ENCODE results near the gene SELPLG. TPM values are rescaled to one million over a fixed set of nuclear protein-coding genes. Genes with fewer than 3 reads are reported as not detected.

SELPLG gene
- total and polyA plus RNA-seq, 2 donors (not counting 1 experiment from before 2014, with no cell fraction given): 6.1 to 8.0 TPM

- Mint-ChIP-seq H3K4me1 (peaks cover 53% of the 10 kb centered on the region), H3K9me3 (ENCODE audit: insufficient read depth) (no peaks in the 10 kb centered on the region), H3K27ac (peak overlapping the region; percentile 63), H3K27me3 (no peaks in the 10 kb centered on the region), H3K4me3 (no peak overlapping the region)
- peaks cover 30% of the 10 kb centered on the region for H3K79me2 ChIP-seq (ENCODE audit: control insufficient read depth, insufficient read depth, low read length)
- no peaks in the 10 kb centered on the region for H3K27me3 ChIP-seq (replicated peaks in 1 of 4; ENCODE audit: control extremely low read depth in 1 of 4, control insufficient read depth in 3 of 4, insufficient read depth in 4 of 4, low read length in 3 of 4)
- H3K36me3 ChIP-seq (replicated peaks in 1 of 2; ENCODE audit: control extremely low read depth in 1 of 2, control insufficient read depth in 1 of 2, extremely low read depth in 1 of 2, insufficient read depth in 2 of 2, low read length in 1 of 2): peaks cover 0 to 11% of the 10 kb centered on the region in 2 experiments
- H4K20me1 ChIP-seq (ENCODE audit: control insufficient read depth, insufficient read depth, low read length, poor library complexity, severe bottlenecking): no peaks in the 10 kb centered on the region
- ChIA-PET CTCF (interaction anchor here (12.2 kb wide), 1 partner anchor 59 kb away, joined by 424 read pairs; the partner anchor contains the start of genes ISCU and SART3), POLR2A (interaction anchor here (1.7 kb wide), 1 partner anchor 11 kb away, joined by 10 read pairs; the partner anchor contains the start of gene SELPLG)
- peaks cover 20 to 37% of the 10 kb centered on the region in 2 donors for H3K4me1 ChIP-seq (ENCODE audit: control insufficient read depth in 2 of 2, insufficient read depth in 2 of 2, low read length in 2 of 2)
- intact Hi-C loops (cut with micrococcal nuclease): no loop called here
- no peak overlapping the region for H3K9ac ChIP-seq (ENCODE audit: low read length)
- H3K27ac ChIP-seq (ENCODE audit: low read length in 2 of 2): peak overlapping the region in 1 of 2 donors; percentile 29
- no peak overlapping the region for H3K4me3 ChIP-seq (ENCODE audit: control extremely low read depth in 1 of 5, extremely low read depth in 1 of 5, insufficient read depth in 1 of 5, low read depth in 2 of 5, low read length in 4 of 5)
- WGBS (ENCODE audit: insufficient coverage): 98% methylated on average over 8 of the region's 8 CpGs
- H3K9me3 ChIP-seq (ENCODE audit: control extremely low read depth in 1 of 3, control insufficient read depth in 2 of 3, insufficient read depth in 1 of 3, low read length in 2 of 3): peaks cover 0 to 19% (median 0%) of the 10 kb centered on the region in 3 donors
- H2AFZ ChIP-seq (ENCODE audit: insufficient read depth, low read depth, low read length, poor library complexity, severe bottlenecking): no peak overlapping the region
- no peak for TF ChIP-seq EZH2 (IDR thresholded peaks at IDR 0.05; ENCODE audit: borderline replicate concordance, insufficient read depth, low read depth, low read length, poor library complexity, severe bottlenecking)
- no peak for TF ChIP-seq CTCF (IDR thresholded peaks at IDR 0.05)
- no peak overlapping the region for H3K4me2 ChIP-seq (replicated peaks; ENCODE audit: low read depth, low read length, poor library complexity, severe bottlenecking)
- DNase-seq: no peak
- ATAC-seq (ENCODE audit: low read depth): no peak
Measured at GRCh38 chr12:108623577-108623976, 10.1 kb downstream of the SELPLG start.

GRCh38 chr12:108622921-108623514, 10.7 kb downstream of the SELPLG start:
- Histone ChIP-seq H3K4me2 (replicated peaks; ENCODE audit: low read depth, low read length, poor library complexity, severe bottlenecking) (no peak overlapping the region), H3K79me2 (ENCODE audit: control insufficient read depth, insufficient read depth, low read length) (peaks cover 25% of the 10 kb centered on the region), H3K4me1 (ENCODE audit: control insufficient read depth in 2 of 2, insufficient read depth in 2 of 2, low read length in 2 of 2) (peaks cover 20 to 37% of the 10 kb centered on the region in 2 donors), H3K9me3 (ENCODE audit: control extremely low read depth in 1 of 3, control insufficient read depth in 2 of 3, insufficient read depth in 1 of 3, low read length in 2 of 3) (peaks cover 0 to 19% (median 0%) of the 10 kb centered on the region in 3 donors), H4K20me1 (ENCODE audit: control insufficient read depth, insufficient read depth, low read length, poor library complexity, severe bottlenecking) (no peaks in the 10 kb centered on the region), H2AFZ (ENCODE audit: insufficient read depth, low read depth, low read length, poor library complexity, severe bottlenecking) (no peak overlapping the region), H3K27ac (ENCODE audit: low read length in 2 of 2) (peak overlapping the region in 1 of 2 donors; percentile 29), H3K36me3 (replicated peaks in 1 of 2; ENCODE audit: control extremely low read depth in 1 of 2, control insufficient read depth in 1 of 2, extremely low read depth in 1 of 2, insufficient read depth in 2 of 2, low read length in 1 of 2) (peaks cover 0 to 11% of the 10 kb centered on the region in 2 experiments), H3K4me3 (ENCODE audit: control extremely low read depth in 1 of 5, extremely low read depth in 1 of 5, insufficient read depth in 1 of 5, low read depth in 2 of 5, low read length in 4 of 5) (no peak overlapping the region), H3K27me3 (replicated peaks in 1 of 4; ENCODE audit: control extremely low read depth in 1 of 4, control insufficient read depth in 3 of 4, insufficient read depth in 4 of 4, low read length in 3 of 4) (no peaks in the 10 kb centered on the region), H3K9ac (ENCODE audit: low read length) (no peak overlapping the region)
- 98% methylated on average over 14 of the region's 14 CpGs for WGBS (ENCODE audit: insufficient coverage)
- ATAC-seq (ENCODE audit: low read depth): no peak
- Mint-ChIP-seq H3K4me1 (peaks cover 53% of the 10 kb centered on the region), H3K9me3 (ENCODE audit: insufficient read depth) (no peaks in the 10 kb centered on the region), H3K4me3 (no peak overlapping the region), H3K27me3 (no peaks in the 10 kb centered on the region), H3K27ac (no peak overlapping the region)
- intact Hi-C loops (cut with micrococcal nuclease): no loop called here
- peak; percentile 11 for DNase-seq
- TF ChIP-seq CTCF (IDR thresholded peaks at IDR 0.05) (no peak), EZH2 (IDR thresholded peaks at IDR 0.05; ENCODE audit: borderline replicate concordance, insufficient read depth, low read depth, low read length, poor library complexity, severe bottlenecking) (no peak)
- ChIA-PET CTCF (interaction anchor here (12.0 to 13.8 kb wide), 4 partner anchors 12 to 59 kb away, joined by 133 to 431 read pairs (median 280); partner anchors contain the start of genes ISCU, SART3 and SELPLG), POLR2A (interaction anchor here (1.7 kb wide), 1 partner anchor 12 kb away, joined by 10 read pairs; the partner anchor contains the start of gene SELPLG)
